ENCODE measurements around the gene SYTL1. TPM values are rescaled to one million over a fixed set of nuclear protein-coding genes. Genes with fewer than 3 reads are reported as not detected.

Gene SYTL1
- total RNA-seq, 4 donors from 2014 or later: 1.6 to 11.3 (median 4.8) TPM; not detected in 1

- intact Hi-C loops (cut with DNase I; ENCODE audit: low total_unique reads): no loop called here
- H3K27ac ChIP-seq: no peak overlapping the region
Observed at GRCh38 chr1:27372808-27373690, 31.2 kb downstream of the SYTL1 start.

DNA sequence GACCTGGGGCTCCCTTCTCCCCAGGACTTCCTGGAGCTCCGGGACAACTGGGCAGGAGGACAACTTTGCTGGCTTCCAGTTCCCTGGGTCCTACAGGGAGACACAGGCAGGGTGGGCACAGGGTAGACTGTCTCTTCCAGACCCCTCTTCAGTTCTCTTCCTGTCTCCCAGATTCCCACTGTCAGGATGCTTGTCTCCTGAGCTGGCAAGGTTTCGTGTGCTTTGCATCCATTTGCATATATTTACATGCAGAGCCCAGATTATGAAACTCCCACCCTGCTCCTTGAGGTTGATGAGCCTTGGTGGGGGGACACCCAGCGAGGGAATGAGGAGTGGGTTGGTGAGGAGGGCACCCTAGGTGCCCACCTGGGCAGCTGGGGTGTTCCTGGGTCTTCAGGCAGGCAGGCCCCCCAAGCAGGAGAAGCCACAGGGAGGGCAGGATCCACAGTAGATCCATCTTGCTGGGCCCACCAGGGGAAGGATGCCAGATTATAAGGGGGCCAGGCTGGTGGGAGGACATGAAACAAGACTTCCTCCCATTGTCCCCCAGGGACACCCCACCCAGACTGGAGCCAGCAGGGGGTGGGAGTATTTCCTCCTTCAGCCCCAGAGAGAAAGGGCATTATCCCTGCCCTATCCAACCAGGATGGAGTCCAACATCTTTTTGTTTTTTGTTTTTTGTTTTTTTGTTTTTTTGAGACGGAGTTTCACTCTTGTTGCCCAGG, 32.7 kb downstream of the SYTL1 start, which contains the start of gene FCN3:
Gene FCN3 (minus strand): TSS at position 463 of the 725 bp plus-strand sequence. CDS start 6 bp downstream, at position 457.
- Histone ChIP-seq H3K36me3 (no peaks in the 10 kb centered on the region), H3K27ac (no peak within 1 kb of the TSS), H3K4me1 (no peaks in the 10 kb centered on the region), H3K9me3 (no peaks in the 10 kb centered on the region), H3K27me3 (no peaks in the 10 kb centered on the region), H3K4me3 (no peak within 1 kb of the TSS)
- intact Hi-C loops (cut with DNase I; ENCODE audit: low total_unique reads): no loop called here
- TF ChIP-seq POLR2A (IDR thresholded peaks at IDR 0.05): no peak
- no peak for TF ChIP-seq CTCF (IDR thresholded peaks at IDR 0.05)
- DNase-seq: no peak

More at GRCh38 chr1:27372808-27373690, 31.2 kb downstream of the SYTL1 start:
- Histone ChIP-seq H3K9me3 (no peaks in the 10 kb centered on the region), H3K4me3 (no peak overlapping the region), H3K4me1 (no peaks in the 10 kb centered on the region), H3K27me3 (no peaks in the 10 kb centered on the region), H3K36me3 (no peaks in the 10 kb centered on the region)
- no peak for DNase-seq
- TF ChIP-seq POLR2A (IDR thresholded peaks at IDR 0.05) (no peak), CTCF (IDR thresholded peaks at IDR 0.05) (peak in 1 of 4 experiments; percentile 5)

- no peak for TF ChIP-seq CTCF (IDR thresholded peaks at IDR 0.05)
- TF ChIP-seq POLR2A (IDR thresholded peaks at IDR 0.05): no peak
- Histone ChIP-seq H3K27me3 (no peaks in the 10 kb centered on the region), H3K4me3 (no peak overlapping the region), H3K9me3 (no peaks in the 10 kb centered on the region), H3K27ac (peak overlapping the region; percentile 17 to 33), H3K36me3 (no peaks in the 10 kb centered on the region), H3K4me1 (no peaks in the 10 kb centered on the region)
- DNase-seq: no peak
- intact Hi-C loops (cut with DNase I; ENCODE audit: low total_unique reads): no loop called here
Observed at GRCh38 chr1:27377760-27378495, 36.1 kb downstream of the SYTL1 start.

GRCh38 chr1:27379564-27380122, 37.8 kb downstream of the SYTL1 start:
- no peaks in the 10 kb centered on the region for H3K9me3 ChIP-seq
- H3K36me3 ChIP-seq: no peaks in the 10 kb centered on the region
- no peak overlapping the region for H3K27ac ChIP-seq
- no peak for DNase-seq
- no peak for TF ChIP-seq CTCF (IDR thresholded peaks at IDR 0.05)
- H3K27me3 ChIP-seq: no peaks in the 10 kb centered on the region
- H3K4me3 ChIP-seq: no peak overlapping the region
- intact Hi-C loops (cut with DNase I; ENCODE audit: low total_unique reads): no loop called here
- no peaks in the 10 kb centered on the region for H3K4me1 ChIP-seq

Data from uterus (tissue), 4 donors.